IMR-90 (cell line): ENCODE measurements around the gene EXPH5. TPM values are rescaled to one million over a fixed set of nuclear protein-coding genes. Genes with fewer than 3 reads are reported as not detected.
A peak's percentile ranks its signal among the peaks of the same experiment; 100 is the strongest.

Source experiments
- ATAC-seq: fragments of 200-7000 bp; cut with Tn5 transposase; 2 replicates; pipeline ENCODE4 v1.9.1; 2020; ENCODE audit warnings: low read depth, mild to moderate bottlenecking, moderate library complexity
- BruUV-seq: library from RNA; stranded (reverse); fragments of 400-500 nt; replicated peaks from 2 replicates; lab custom pipeline; 2021; lab: Mats Ljungman, UMichigan
- CTCF ChIA-PET: fragments of 300-600 bp; formaldehyde crosslinking; extraction: SDS; loops from one replicate; lab custom pipeline; 2021; ENCODE audit warnings: antibody characterized with exemption; lab: Yijun Ruan, JAX
- POLR2A ChIA-PET: fragments of 300-600 bp; sonication (Branson Sonifier 250); formaldehyde crosslinking; loops from one replicate; lab custom pipeline; 2022; ENCODE audit warnings: antibody characterized with exemption; ENCODE audit not compliant: unreplicated experiment; lab: Charles Lee
- DNase-seq: peaks from one replicate; pipeline ENCODE4 v3.0.0; 2013
- H2AFZ ChIP-seq: replicated peaks from 2 replicates; pipeline ENCODE3; 2013; ENCODE audit warnings: low read length, mild to moderate bottlenecking; ENCODE audit not compliant: poor library complexity
- H2AK5ac ChIP-seq: 2 replicates; pipeline ENCODE4 v1.6.1; 2013; ENCODE audit warnings: low read depth, low read length, inconsistent platforms
- H2AK9ac ChIP-seq: replicated peaks from 2 replicates; pipeline ENCODE3; 2013; ENCODE audit warnings: mild to moderate bottlenecking, low read depth, low read length, moderate library complexity; ENCODE audit not compliant: poor library complexity
- H2BK120ac ChIP-seq: 2 replicates; pipeline ENCODE4 v1.6.1; 2013; ENCODE audit warnings: low read depth, low read length, inconsistent platforms
- H2BK15ac ChIP-seq: 3 replicates; pipeline ENCODE4 v1.6.1; 2013; ENCODE audit warnings: low read depth, low read length, inconsistent platforms
- H2BK20ac ChIP-seq: 2 replicates; pipeline ENCODE4 v1.6.1; 2013; ENCODE audit warnings: low read depth, mild to moderate bottlenecking, inconsistent platforms, low read length, moderate library complexity
- H2BK5ac ChIP-seq: 2 replicates; pipeline ENCODE4 v1.6.1; 2013; ENCODE audit warnings: mild to moderate bottlenecking, low read depth, low read length, inconsistent platforms; ENCODE audit not compliant: poor library complexity, severe bottlenecking
- H3K14ac ChIP-seq: replicated peaks from 2 replicates; pipeline ENCODE4 v1.6.1; 2013; ENCODE audit warnings: low read depth, low read length, inconsistent platforms
- H3K18ac ChIP-seq: 2 replicates; pipeline ENCODE4 v1.6.1; 2013; ENCODE audit warnings: low read depth, low read length, control low read depth
- H3K23ac ChIP-seq: 2 replicates; pipeline ENCODE4 v1.6.1; 2013; ENCODE audit warnings: low read depth, low read length, inconsistent platforms
- H3K27ac ChIP-seq: 2 replicates; pipeline ENCODE4 v1.5.1; 2013; ENCODE audit warnings: mild to moderate bottlenecking, control low read depth, low read length; ENCODE audit not compliant: insufficient read depth
- H3K27me3 ChIP-seq: 2 replicates; pipeline ENCODE4 v1.6.1; 2013; ENCODE audit warnings: low read length; ENCODE audit not compliant: control insufficient read depth, insufficient read depth
- H3K36me3 ChIP-seq: 2 replicates; pipeline ENCODE4 v1.6.1; 2013; ENCODE audit warnings: low read length, mixed read lengths; ENCODE audit not compliant: control insufficient read depth, insufficient read depth
- H3K4ac ChIP-seq: 2 replicates; pipeline ENCODE4 v1.6.1; 2013; ENCODE audit warnings: low read depth, low read length, inconsistent platforms
- H3K4me1 ChIP-seq: 2 replicates; pipeline ENCODE4 v1.6.1; 2013; ENCODE audit warnings: low read length, mixed read lengths; ENCODE audit not compliant: control insufficient read depth, insufficient read depth
- H3K4me2 ChIP-seq: 2 replicates; pipeline ENCODE4 v1.6.1; 2013; ENCODE audit warnings: low read depth, mild to moderate bottlenecking, control low read depth, low read length, moderate library complexity
- H3K4me3 ChIP-seq: 2 replicates; pipeline ENCODE4 v1.5.1; 2013; ENCODE audit warnings: low read depth, mild to moderate bottlenecking, control low read depth, low read length, moderate library complexity; ENCODE audit not compliant: insufficient read depth
- H3K56ac ChIP-seq: 2 replicates; pipeline ENCODE4 v1.6.1; 2013; ENCODE audit warnings: low read length, inconsistent platforms; ENCODE audit not compliant: insufficient read depth; ENCODE audit errors: extremely low read depth
- H3K79me1 ChIP-seq, 2 experiments: 2 replicates each; pipeline ENCODE4 v1.6.1; 2013; ENCODE audit warnings: low read length in 2 of 2, inconsistent platforms in 1 of 2, low read depth in 1 of 2
- H3K9ac ChIP-seq: 2 replicates; pipeline ENCODE4 v1.6.1; 2013; ENCODE audit warnings: low read depth, low read length, control low read depth
- H3K9me1 ChIP-seq: 2 replicates; pipeline ENCODE4 v1.6.1; 2013; ENCODE audit warnings: low read length, inconsistent platforms; ENCODE audit not compliant: insufficient read depth
- H3K9me3 ChIP-seq: 2 replicates; pipeline ENCODE4 v1.6.1; 2013; ENCODE audit warnings: low read length; ENCODE audit not compliant: control insufficient read depth, insufficient read depth
- H4K20me1 ChIP-seq: 2 replicates; pipeline ENCODE4 v1.6.1; 2013; ENCODE audit warnings: low read length, inconsistent platforms; ENCODE audit not compliant: insufficient read depth
- H4K5ac ChIP-seq: 2 replicates; pipeline ENCODE4 v1.6.1; 2013; ENCODE audit warnings: mild to moderate bottlenecking, low read depth, low read length, control low read depth
- H4K8ac ChIP-seq, 2 experiments: 2 replicates each; pipeline ENCODE4 v1.6.1; 2013; ENCODE audit warnings: low read depth in 2 of 2, low read length in 2 of 2, control low read depth in 1 of 2, inconsistent platforms in 1 of 2
- H4K91ac ChIP-seq: 2 replicates; pipeline ENCODE4 v1.6.1; 2013; ENCODE audit warnings: low read depth, low read length, inconsistent platforms; ENCODE audit not compliant: insufficient read depth
- BHLHE40 ChIP-seq: fragments of 150-350 bp; IDR thresholded peaks from 2 replicates; pipeline ENCODE4 v1.6.1; 2016; ENCODE audit warnings: mild to moderate bottlenecking, low read depth, low read length
- CEBPB ChIP-seq: IDR thresholded peaks from 2 replicates; pipeline ENCODE4 v1.6.1; 2012; ENCODE audit warnings: low read depth, low read length, improper control_type of control experiment
- MAFK ChIP-seq: IDR thresholded peaks from 2 replicates; pipeline ENCODE4 v1.6.1; 2012; ENCODE audit warnings: low read depth, low read length, improper control_type of control experiment
- MAZ ChIP-seq: IDR thresholded peaks from 2 replicates; pipeline ENCODE4 v1.6.1; 2012; ENCODE audit warnings: low read depth, mild to moderate bottlenecking, low read length, improper control_type of control experiment, moderate library complexity, borderline replicate concordance
- NFE2L2 ChIP-seq: fragments of 150-350 bp; IDR thresholded peaks from 2 replicates; pipeline ENCODE4 v1.6.1; 2016; ENCODE audit warnings: low read depth, mild to moderate bottlenecking, low read length
- RCOR1 ChIP-seq: IDR thresholded peaks from 2 replicates; pipeline ENCODE4 v1.6.1; 2012; ENCODE audit warnings: mild to moderate bottlenecking, low read length, improper control_type of control experiment; ENCODE audit not compliant: insufficient replicate concordance
- WGBS, 2 experiments: methylation state at CpG; one replicate each; pipeline versions ENCODE4 v1.1.5 to v1.1.7; 2013; ENCODE audit warnings: missing lambda C conversion rate in 2 of 2; ENCODE audit not compliant: insufficient read length in 1 of 2; ENCODE audit errors: extremely low coverage in 2 of 2; 5-methylcytosine and 5-hydroxymethylcytosine counted together
- dilution Hi-C: fragments of 300-500 bp; cut with HindIII; formaldehyde crosslinking; loops from one replicate; pipeline ENCODE4 v1.14.3; 2018; ENCODE audit warnings: low sequenced_read_pairs; ENCODE audit not compliant: unreplicated experiment
- in situ Hi-C: fragments of 300-500 bp; cut with MboI; formaldehyde crosslinking; loops from 3 replicates; pipeline ENCODE4 v1.14.3; 2019; ENCODE audit warnings: low sequenced_read_pairs, inconsistent platforms, mixed read lengths
- intact Hi-C: fragments of 100-400 bp; cut with micrococcal nuclease; formaldehyde crosslinking; loops from 2 replicates; pipeline ENCODE4 v1.10.0; 2022
- polyA plus RNA-seq, 3 experiments: library from polyadenylated mRNA; depleted of rRNA; stranded (reverse); fragments of >200 nt; gene quantifications; 2 replicates each; pipeline ENCODE4 v1.2.3, GENCODE V29; 2012; ENCODE audit warnings: low replicate concordance in 1 of 3
- total RNA-seq: library from RNA; depleted of rRNA; stranded (reverse); fragments of >200 nt; gene quantifications from 2 replicates; pipeline ENCODE4 v1.2.3, GENCODE V29; 2012

The EXPH5 gene
- total and polyA plus RNA-seq, 2 of the 4 experiments (the other 2 are of a cell fraction) = 0.05 to 0.72 TPM

- BruUV-seq = no TSS peak
- Histone ChIP-seq H3K36me3 (no peaks in the 10 kb centered on the region), H3K18ac (no peak overlapping the region), H3K4me2 (no peak overlapping the region), H4K8ac (no peak overlapping the region), H3K9me3 (no peaks in the 10 kb centered on the region), H3K4me1 (no peaks in the 10 kb centered on the region), H4K91ac (no peak overlapping the region), H3K4ac (no peak overlapping the region), H3K79me1 (no peaks in the 10 kb centered on the region), H3K9ac (no peak overlapping the region), H2AFZ (peak overlapping the region; percentile 46), H3K27me3 (no peaks in the 10 kb centered on the region; the same call in 1 of the 2 replicates), H3K27ac (no peak overlapping the region), H2BK5ac (no peak overlapping the region), H2BK120ac (no peak overlapping the region), H2AK9ac (no peak overlapping the region), H3K56ac (no peak overlapping the region), H3K9me1 (no peaks in the 10 kb centered on the region), H2AK5ac (no peak overlapping the region), H2BK20ac (no peak overlapping the region), H4K20me1 (no peaks in the 10 kb centered on the region), H3K23ac (no peak overlapping the region), H4K5ac (no peak overlapping the region), H3K4me3 (no peak overlapping the region), H3K14ac (no peak overlapping the region), H2BK15ac (no peak overlapping the region)
- no peak for ATAC-seq
- WGBS, 2 experiments = 100% methylated on average over 4 of the region's 10 CpGs; no CpG with 5 or more reads in 1 of the 2 experiments
- TF ChIP-seq MAZ (no peak), BHLHE40 (no peak), MAFK (no peak), NFE2L2 (no peak), RCOR1 (no peak), CEBPB (no peak)
- intact Hi-C loops (no loop called here), dilution Hi-C loops (no loop called here), in situ Hi-C loops (no loop called here)
- ChIA-PET POLR2A (no interaction called here), CTCF (no interaction called here)
- DNase-seq = no peak
Observed at GRCh38 chr11:108628326-108628725, 34.8 kb upstream of the EXPH5 start.
